Suprapubic skin (tissue), 4 donors: ENCODE results near the gene GRID1. TPM values are rescaled to one million over a fixed set of nuclear protein-coding genes. Genes with fewer than 3 reads are reported as not detected.

ENCODE experiments used
- DNase-seq, 2 donors: peaks; one replicate each; pipeline ENCODE4 v3.0.0-alpha.2; 2019; ENCODE audit warnings: low spot score in 2 of 2
- H3K27ac ChIP-seq: fragments of 200-600 bp; sonication (generic); one replicate; pipeline ENCODE4 v1.5.1; 2019
- H3K27me3 ChIP-seq: fragments of 200-600 bp; sonication (generic); one replicate; pipeline ENCODE4 v1.5.1; 2019
- H3K36me3 ChIP-seq: fragments of 200-600 bp; sonication (generic); one replicate; pipeline ENCODE4 v1.5.1; 2019
- H3K4me1 ChIP-seq: fragments of 200-600 bp; sonication (generic); one replicate; pipeline ENCODE4 v1.5.1; 2019
- H3K4me3 ChIP-seq: fragments of 200-600 bp; sonication (generic); one replicate; pipeline ENCODE4 v1.5.1; 2019; ENCODE audit warnings: mild to moderate bottlenecking
- H3K9me3 ChIP-seq: fragments of 200-600 bp; sonication (generic); one replicate; pipeline ENCODE4 v1.5.1; 2019
- CTCF ChIP-seq, 2 donors: fragments of 200-600 bp in 1 of 2; fragments of 450-650 bp in 1 of 2; sonication (generic) in 1 of 2; IDR thresholded peaks; one replicate each; pipeline ENCODE4 v1.5.1; 2016 to 2019; ENCODE audit warnings: antibody characterized with exemption in 2 of 2, mild to moderate bottlenecking in 1 of 2, moderate library complexity in 1 of 2
- EP300 ChIP-seq: sonication (generic); formaldehyde crosslinking; IDR thresholded peaks from one replicate; pipeline ENCODE4 v1.6.1; 2017; ENCODE audit warnings: antibody characterized with exemption
- POLR2A ChIP-seq, 2 donors: fragments of 450-650 bp; IDR thresholded peaks; one replicate each; pipeline ENCODE4 v1.6.1; 2017; ENCODE audit warnings: antibody characterized with exemption in 2 of 2, mild to moderate bottlenecking in 2 of 2, moderate library complexity in 2 of 2
- POLR2AphosphoS5 ChIP-seq, 3 donors: sonication (generic); formaldehyde crosslinking; IDR thresholded peaks; one replicate each; pipeline ENCODE4 v1.6.1; 2017; ENCODE audit warnings: antibody characterized with exemption in 3 of 3
- WGBS: methylation state at CpG from one replicate; pipeline ENCODE4 v1.1.5; 2018; 5-methylcytosine and 5-hydroxymethylcytosine counted together
- total RNA-seq, 4 donors: library from RNA; depleted of rRNA; stranded (reverse); fragments of >200 nt; gene quantifications; one replicate each; pipeline ENCODE4 v1.1.0, GENCODE V29; 2016

The GRID1 gene
- total RNA-seq, 4 donors from 2014 or later, result 1.8 to 3.1 (median 2.4) TPM

- no peak overlapping the region for H3K4me3 ChIP-seq
- H3K27me3 ChIP-seq, result no peaks in the 10 kb centered on the region
- DNase-seq, result no peak
- H3K36me3 ChIP-seq, result no peaks in the 10 kb centered on the region
- WGBS, result 97% methylated on average over 3 of the region's 3 CpGs
- no peaks in the 10 kb centered on the region for H3K9me3 ChIP-seq
- H3K4me1 ChIP-seq, result no peaks in the 10 kb centered on the region
- no peak for TF ChIP-seq POLR2AphosphoS5 (IDR thresholded peaks at IDR 0.05)
- TF ChIP-seq POLR2A (IDR thresholded peaks at IDR 0.05), result no peak
- TF ChIP-seq EP300, result no peak
- no peak for TF ChIP-seq CTCF (IDR thresholded peaks at IDR 0.05)
- no peak overlapping the region for H3K27ac ChIP-seq
Measured at GRCh38 chr10:85858776-85859515, 507.6 kb downstream of the GRID1 start.

GRCh38 chr10:85857791-85858190 is 508.8 kb downstream of the GRID1 start:
- Histone ChIP-seq H3K4me3 (no peak overlapping the region), H3K4me1 (no peaks in the 10 kb centered on the region), H3K27ac (no peak overlapping the region), H3K36me3 (no peaks in the 10 kb centered on the region), H3K9me3 (no peaks in the 10 kb centered on the region), H3K27me3 (no peaks in the 10 kb centered on the region)
- WGBS, result 87% methylated on average over 3 of the region's 3 CpGs
- TF ChIP-seq EP300, result no peak
- no peak for DNase-seq

- TF ChIP-seq POLR2AphosphoS5 (IDR thresholded peaks at IDR 0.05) (no peak), POLR2A (IDR thresholded peaks at IDR 0.05) (no peak), CTCF (IDR thresholded peaks at IDR 0.05) (no peak), EP300 (no peak)
- DNase-seq, result no peak
- Histone ChIP-seq H3K4me3 (no peak overlapping the region), H3K9me3 (no peaks in the 10 kb centered on the region), H3K27ac (no peak overlapping the region), H3K36me3 (no peaks in the 10 kb centered on the region), H3K4me1 (no peaks in the 10 kb centered on the region), H3K27me3 (no peaks in the 10 kb centered on the region)
- 88% methylated on average over 8 of the region's 9 CpGs for WGBS
Measured at GRCh38 chr10:85857305-85857704, 509.3 kb downstream of the GRID1 start.

GRCh38 chr10:85851934-85852333 is 514.7 kb downstream of the GRID1 start:
- no peaks in the 10 kb centered on the region for H3K27me3 ChIP-seq
- WGBS, result 89% methylated on average over 6 of the region's 6 CpGs
- DNase-seq, result no peak
- no peaks in the 10 kb centered on the region for H3K4me1 ChIP-seq
- no peak for TF ChIP-seq EP300
- TF ChIP-seq POLR2A (IDR thresholded peaks at IDR 0.05), result no peak
- TF ChIP-seq POLR2AphosphoS5 (IDR thresholded peaks at IDR 0.05), result no peak
- TF ChIP-seq CTCF (IDR thresholded peaks at IDR 0.05), result no peak
- no peaks in the 10 kb centered on the region for H3K9me3 ChIP-seq
- H3K36me3 ChIP-seq, result no peaks in the 10 kb centered on the region
- H3K27ac ChIP-seq, result no peak overlapping the region
- H3K4me3 ChIP-seq, result no peak overlapping the region

- Histone ChIP-seq H3K27me3 (no peaks in the 10 kb centered on the region), H3K36me3 (no peaks in the 10 kb centered on the region), H3K4me3 (no peak overlapping the region), H3K9me3 (no peaks in the 10 kb centered on the region), H3K27ac (no peak overlapping the region), H3K4me1 (no peaks in the 10 kb centered on the region)
- DNase-seq, result no peak
- WGBS, result 74% methylated on average over 2 of the region's 2 CpGs
- no peak for TF ChIP-seq EP300
- no peak for TF ChIP-seq POLR2A (IDR thresholded peaks at IDR 0.05)
- TF ChIP-seq CTCF (IDR thresholded peaks at IDR 0.05), result no peak
- TF ChIP-seq POLR2AphosphoS5 (IDR thresholded peaks at IDR 0.05), result no peak
Measured at GRCh38 chr10:85851325-85851724, 515.3 kb downstream of the GRID1 start.
